IMR-90 (cell line): ENCODE results near the gene FAM219A. TPM values are rescaled to one million over a fixed set of nuclear protein-coding genes. Genes with fewer than 3 reads are reported as not detected.

Experiments used
- ATAC-seq: fragments of 200-7000 bp; cut with Tn5 transposase; 2 replicates; pipeline ENCODE4 v1.9.1; 2020; ENCODE audit warnings: low read depth, mild to moderate bottlenecking, moderate library complexity
- BruUV-seq: library from RNA; stranded (reverse); fragments of 400-500 nt; replicated peaks from 2 replicates; lab custom pipeline; 2021; lab: Mats Ljungman, UMichigan
- CTCF ChIA-PET: fragments of 300-600 bp; formaldehyde crosslinking; extraction: SDS; loops from one replicate; lab custom pipeline; 2021; ENCODE audit warnings: antibody characterized with exemption; lab: Yijun Ruan, JAX
- POLR2A ChIA-PET: fragments of 300-600 bp; sonication (Branson Sonifier 250); formaldehyde crosslinking; loops from one replicate; lab custom pipeline; 2022; ENCODE audit warnings: antibody characterized with exemption; ENCODE audit not compliant: unreplicated experiment; lab: Charles Lee
- DNase-seq: peaks from one replicate; pipeline ENCODE4 v3.0.0; 2013
- H2AFZ ChIP-seq: replicated peaks from 2 replicates; pipeline ENCODE3; 2013; ENCODE audit warnings: low read length, mild to moderate bottlenecking; ENCODE audit not compliant: poor library complexity
- H2AK5ac ChIP-seq: 2 replicates; pipeline ENCODE4 v1.6.1; 2013; ENCODE audit warnings: low read depth, low read length, inconsistent platforms
- H2AK9ac ChIP-seq: replicated peaks from 2 replicates; pipeline ENCODE3; 2013; ENCODE audit warnings: mild to moderate bottlenecking, low read depth, low read length, moderate library complexity; ENCODE audit not compliant: poor library complexity
- H2BK120ac ChIP-seq: 2 replicates; pipeline ENCODE4 v1.6.1; 2013; ENCODE audit warnings: low read depth, low read length, inconsistent platforms
- H2BK15ac ChIP-seq: 3 replicates; pipeline ENCODE4 v1.6.1; 2013; ENCODE audit warnings: low read depth, low read length, inconsistent platforms
- H2BK20ac ChIP-seq: 2 replicates; pipeline ENCODE4 v1.6.1; 2013; ENCODE audit warnings: low read depth, mild to moderate bottlenecking, inconsistent platforms, low read length, moderate library complexity
- H2BK5ac ChIP-seq: 2 replicates; pipeline ENCODE4 v1.6.1; 2013; ENCODE audit warnings: mild to moderate bottlenecking, low read depth, low read length, inconsistent platforms; ENCODE audit not compliant: poor library complexity, severe bottlenecking
- H3K14ac ChIP-seq: replicated peaks from 2 replicates; pipeline ENCODE4 v1.6.1; 2013; ENCODE audit warnings: low read depth, low read length, inconsistent platforms
- H3K18ac ChIP-seq: 2 replicates; pipeline ENCODE4 v1.6.1; 2013; ENCODE audit warnings: low read depth, low read length, control low read depth
- H3K23ac ChIP-seq: 2 replicates; pipeline ENCODE4 v1.6.1; 2013; ENCODE audit warnings: low read depth, low read length, inconsistent platforms
- H3K27ac ChIP-seq: 2 replicates; pipeline ENCODE4 v1.5.1; 2013; ENCODE audit warnings: mild to moderate bottlenecking, control low read depth, low read length; ENCODE audit not compliant: insufficient read depth
- H3K27me3 ChIP-seq: 2 replicates; pipeline ENCODE4 v1.6.1; 2013; ENCODE audit warnings: low read length; ENCODE audit not compliant: control insufficient read depth, insufficient read depth
- H3K36me3 ChIP-seq: 2 replicates; pipeline ENCODE4 v1.6.1; 2013; ENCODE audit warnings: low read length, mixed read lengths; ENCODE audit not compliant: control insufficient read depth, insufficient read depth
- H3K4ac ChIP-seq: 2 replicates; pipeline ENCODE4 v1.6.1; 2013; ENCODE audit warnings: low read depth, low read length, inconsistent platforms
- H3K4me1 ChIP-seq: 2 replicates; pipeline ENCODE4 v1.6.1; 2013; ENCODE audit warnings: low read length, mixed read lengths; ENCODE audit not compliant: control insufficient read depth, insufficient read depth
- H3K4me2 ChIP-seq: 2 replicates; pipeline ENCODE4 v1.6.1; 2013; ENCODE audit warnings: low read depth, mild to moderate bottlenecking, control low read depth, low read length, moderate library complexity
- H3K4me3 ChIP-seq: 2 replicates; pipeline ENCODE4 v1.5.1; 2013; ENCODE audit warnings: low read depth, mild to moderate bottlenecking, control low read depth, low read length, moderate library complexity; ENCODE audit not compliant: insufficient read depth
- H3K56ac ChIP-seq: 2 replicates; pipeline ENCODE4 v1.6.1; 2013; ENCODE audit warnings: low read length, inconsistent platforms; ENCODE audit not compliant: insufficient read depth; ENCODE audit errors: extremely low read depth
- H3K79me1 ChIP-seq, 2 experiments: 2 replicates each; pipeline ENCODE4 v1.6.1; 2013; ENCODE audit warnings: low read length in 2 of 2, inconsistent platforms in 1 of 2, low read depth in 1 of 2
- H3K9ac ChIP-seq: 2 replicates; pipeline ENCODE4 v1.6.1; 2013; ENCODE audit warnings: low read depth, low read length, control low read depth
- H3K9me1 ChIP-seq: 2 replicates; pipeline ENCODE4 v1.6.1; 2013; ENCODE audit warnings: low read length, inconsistent platforms; ENCODE audit not compliant: insufficient read depth
- H3K9me3 ChIP-seq: 2 replicates; pipeline ENCODE4 v1.6.1; 2013; ENCODE audit warnings: low read length; ENCODE audit not compliant: control insufficient read depth, insufficient read depth
- H4K20me1 ChIP-seq: 2 replicates; pipeline ENCODE4 v1.6.1; 2013; ENCODE audit warnings: low read length, inconsistent platforms; ENCODE audit not compliant: insufficient read depth
- H4K5ac ChIP-seq: 2 replicates; pipeline ENCODE4 v1.6.1; 2013; ENCODE audit warnings: mild to moderate bottlenecking, low read depth, low read length, control low read depth
- H4K8ac ChIP-seq, 2 experiments: 2 replicates each; pipeline ENCODE4 v1.6.1; 2013; ENCODE audit warnings: low read depth in 2 of 2, low read length in 2 of 2, control low read depth in 1 of 2, inconsistent platforms in 1 of 2
- H4K91ac ChIP-seq: 2 replicates; pipeline ENCODE4 v1.6.1; 2013; ENCODE audit warnings: low read depth, low read length, inconsistent platforms; ENCODE audit not compliant: insufficient read depth
- BHLHE40 ChIP-seq: fragments of 150-350 bp; IDR thresholded peaks from 2 replicates; pipeline ENCODE4 v1.6.1; 2016; ENCODE audit warnings: mild to moderate bottlenecking, low read depth, low read length
- CEBPB ChIP-seq: IDR thresholded peaks from 2 replicates; pipeline ENCODE4 v1.6.1; 2012; ENCODE audit warnings: low read depth, low read length, improper control_type of control experiment
- CHD1 ChIP-seq: IDR thresholded peaks from 2 replicates; pipeline ENCODE4 v1.6.1; 2012; ENCODE audit warnings: low read depth, low read length, improper control_type of control experiment
- FOS ChIP-seq: fragments of 150-350 bp; IDR thresholded peaks from 2 replicates; pipeline ENCODE4 v1.6.1; 2016; ENCODE audit warnings: low read depth, low read length
- MAFK ChIP-seq: IDR thresholded peaks from 2 replicates; pipeline ENCODE4 v1.6.1; 2012; ENCODE audit warnings: low read depth, low read length, improper control_type of control experiment
- MAZ ChIP-seq: IDR thresholded peaks from 2 replicates; pipeline ENCODE4 v1.6.1; 2012; ENCODE audit warnings: low read depth, mild to moderate bottlenecking, low read length, improper control_type of control experiment, moderate library complexity, borderline replicate concordance
- MXI1 ChIP-seq: IDR thresholded peaks from 2 replicates; pipeline ENCODE4 v1.6.1; 2012; ENCODE audit warnings: low read depth, mild to moderate bottlenecking, low read length, moderate library complexity, borderline replicate concordance
- NFE2L2 ChIP-seq: fragments of 150-350 bp; IDR thresholded peaks from 2 replicates; pipeline ENCODE4 v1.6.1; 2016; ENCODE audit warnings: low read depth, mild to moderate bottlenecking, low read length
- POLR2A ChIP-seq: IDR thresholded peaks from 2 replicates; pipeline ENCODE4 v1.6.1; 2012; ENCODE audit warnings: mild to moderate bottlenecking, low read depth, low read length
- RAD21 ChIP-seq: IDR thresholded peaks from 2 replicates; pipeline ENCODE4 v1.6.1; 2012; ENCODE audit warnings: low read length, improper control_type of control experiment
- RCOR1 ChIP-seq: IDR thresholded peaks from 2 replicates; pipeline ENCODE4 v1.6.1; 2012; ENCODE audit warnings: mild to moderate bottlenecking, low read length, improper control_type of control experiment; ENCODE audit not compliant: insufficient replicate concordance
- RFX5 ChIP-seq: IDR thresholded peaks from 2 replicates; pipeline ENCODE4 v1.8.0; 2012; ENCODE audit warnings: low read depth, mild to moderate bottlenecking, low read length, moderate library complexity
- SMC3 ChIP-seq: fragments of 150-350 bp; IDR thresholded peaks from 2 replicates; pipeline ENCODE4 v1.6.1; 2016; ENCODE audit warnings: low read depth, mild to moderate bottlenecking, antibody characterized with exemption, low read length, moderate library complexity
- WGBS, 2 experiments: methylation state at CpG; one replicate each; pipeline versions ENCODE4 v1.1.5 to v1.1.7; 2013; ENCODE audit warnings: missing lambda C conversion rate in 2 of 2; ENCODE audit not compliant: insufficient read length in 1 of 2; ENCODE audit errors: extremely low coverage in 2 of 2; 5-methylcytosine and 5-hydroxymethylcytosine counted together
- dilution Hi-C: fragments of 300-500 bp; cut with HindIII; formaldehyde crosslinking; loops from one replicate; pipeline ENCODE4 v1.14.3; 2018; ENCODE audit warnings: low sequenced_read_pairs; ENCODE audit not compliant: unreplicated experiment
- in situ Hi-C: fragments of 300-500 bp; cut with MboI; formaldehyde crosslinking; loops from 3 replicates; pipeline ENCODE4 v1.14.3; 2019; ENCODE audit warnings: low sequenced_read_pairs, inconsistent platforms, mixed read lengths
- intact Hi-C: fragments of 100-400 bp; cut with micrococcal nuclease; formaldehyde crosslinking; loops from 2 replicates; pipeline ENCODE4 v1.10.0; 2022
- polyA plus RNA-seq, 3 experiments: library from polyadenylated mRNA; depleted of rRNA; stranded (reverse); fragments of >200 nt; gene quantifications; 2 replicates each; pipeline ENCODE4 v1.2.3, GENCODE V29; 2012; ENCODE audit warnings: low replicate concordance in 1 of 3
- total RNA-seq: library from RNA; depleted of rRNA; stranded (reverse); fragments of >200 nt; gene quantifications from 2 replicates; pipeline ENCODE4 v1.2.3, GENCODE V29; 2012
- TF ChIP-seq, protein P1 (sequence below): fragments of 150-350 bp; IDR thresholded peaks from 2 replicates; pipeline ENCODE4 v1.6.1; 2017; ENCODE audit warnings: mild to moderate bottlenecking, antibody characterized with exemption, low read length, low read depth
- TF ChIP-seq, protein P2 (sequence below): fragments of 150-350 bp; IDR thresholded peaks from 2 replicates; pipeline ENCODE4 v1.6.1; 2016; ENCODE audit warnings: low read depth, mild to moderate bottlenecking, low read length, moderate library complexity, borderline replicate concordance
- TF ChIP-seq, protein P3 (sequence below): conservative IDR thresholded peaks from 2 replicates; pipeline ENCODE4 v1.5.1; 2012; ENCODE audit warnings: mild to moderate bottlenecking, low read depth, low read length, improper control_type of control experiment

The FAM219A gene
- total and polyA plus RNA-seq, 2 of the 4 experiments (the other 2 are of a cell fraction) = 4.8 to 20.8 TPM

DNA sequence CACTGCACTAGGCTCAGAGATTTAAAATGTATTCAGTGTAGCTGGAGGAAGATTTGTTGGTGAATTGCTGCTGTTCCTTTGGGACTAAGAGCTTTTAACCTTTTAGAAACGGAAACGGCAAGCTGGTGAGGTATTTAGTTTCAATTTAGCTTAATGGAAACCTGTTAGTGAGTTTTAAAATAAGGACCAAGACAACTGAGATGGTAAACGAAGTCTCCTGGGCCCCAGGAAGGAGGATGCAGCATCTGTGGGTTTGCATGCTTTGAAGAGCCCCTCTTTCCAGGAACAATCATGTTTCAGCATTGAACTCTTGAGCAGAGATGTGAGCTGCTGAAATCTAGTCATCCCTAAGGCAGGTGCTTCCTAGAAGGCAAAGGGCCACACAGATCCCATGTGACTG is 16.7 kb upstream of the FAM219A start:
- ChIA-PET POLR2A (no interaction called here), CTCF (no interaction called here)
- no peak overlapping the region for H2AK9ac ChIP-seq
- H2BK120ac ChIP-seq = no peak overlapping the region
- no peak overlapping the region for H2AK5ac ChIP-seq
- peaks cover 17% of the 10 kb centered on the region for H3K27me3 ChIP-seq
- H3K9ac ChIP-seq = no peak overlapping the region
- no peak overlapping the region for H3K4me3 ChIP-seq
- H3K4ac ChIP-seq = no peak overlapping the region
- dilution Hi-C loops = no loop called here
- H3K9me1 ChIP-seq = no peaks in the 10 kb centered on the region
- ATAC-seq (no peak), DNase-seq (no peak)
- no peak overlapping the region for H2BK5ac ChIP-seq
- no peak overlapping the region for H4K8ac ChIP-seq
- H3K18ac ChIP-seq = no peak overlapping the region
- no peaks in the 10 kb centered on the region for H3K36me3 ChIP-seq
- in situ Hi-C loops = no loop called here
- H4K20me1 ChIP-seq = no peaks in the 10 kb centered on the region
- H3K14ac ChIP-seq = no peak overlapping the region
- no peak overlapping the region for H2BK20ac ChIP-seq
- H3K4me2 ChIP-seq = no peak overlapping the region
- BruUV-seq = no TSS peak
- H2BK15ac ChIP-seq = no peak overlapping the region
- H3K23ac ChIP-seq = no peak overlapping the region
- no peak for TF ChIP-seq POLR2A
- TF ChIP-seq, protein P1, sequence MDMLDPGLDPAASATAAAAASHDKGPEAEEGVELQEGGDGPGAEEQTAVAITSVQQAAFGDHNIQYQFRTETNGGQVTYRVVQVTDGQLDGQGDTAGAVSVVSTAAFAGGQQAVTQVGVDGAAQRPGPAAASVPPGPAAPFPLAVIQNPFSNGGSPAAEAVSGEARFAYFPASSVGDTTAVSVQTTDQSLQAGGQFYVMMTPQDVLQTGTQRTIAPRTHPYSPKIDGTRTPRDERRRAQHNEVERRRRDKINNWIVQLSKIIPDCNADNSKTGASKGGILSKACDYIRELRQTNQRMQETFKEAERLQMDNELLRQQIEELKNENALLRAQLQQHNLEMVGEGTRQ = no peak
- TF ChIP-seq NFE2L2 = no peak
- TF ChIP-seq, protein P2, sequence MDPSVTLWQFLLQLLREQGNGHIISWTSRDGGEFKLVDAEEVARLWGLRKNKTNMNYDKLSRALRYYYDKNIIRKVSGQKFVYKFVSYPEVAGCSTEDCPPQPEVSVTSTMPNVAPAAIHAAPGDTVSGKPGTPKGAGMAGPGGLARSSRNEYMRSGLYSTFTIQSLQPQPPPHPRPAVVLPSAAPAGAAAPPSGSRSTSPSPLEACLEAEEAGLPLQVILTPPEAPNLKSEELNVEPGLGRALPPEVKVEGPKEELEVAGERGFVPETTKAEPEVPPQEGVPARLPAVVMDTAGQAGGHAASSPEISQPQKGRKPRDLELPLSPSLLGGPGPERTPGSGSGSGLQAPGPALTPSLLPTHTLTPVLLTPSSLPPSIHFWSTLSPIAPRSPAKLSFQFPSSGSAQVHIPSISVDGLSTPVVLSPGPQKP = no peak
- no peak for TF ChIP-seq MAZ
- TF ChIP-seq SMC3 = no peak
- TF ChIP-seq MAFK = no peak
- no peak for TF ChIP-seq RCOR1
- no peak for TF ChIP-seq RFX5
- TF ChIP-seq CHD1 = no peak
- no peak for TF ChIP-seq BHLHE40
- TF ChIP-seq FOS = no peak
- TF ChIP-seq RAD21 = no peak
- TF ChIP-seq MXI1 = no peak
- TF ChIP-seq, protein P3, sequence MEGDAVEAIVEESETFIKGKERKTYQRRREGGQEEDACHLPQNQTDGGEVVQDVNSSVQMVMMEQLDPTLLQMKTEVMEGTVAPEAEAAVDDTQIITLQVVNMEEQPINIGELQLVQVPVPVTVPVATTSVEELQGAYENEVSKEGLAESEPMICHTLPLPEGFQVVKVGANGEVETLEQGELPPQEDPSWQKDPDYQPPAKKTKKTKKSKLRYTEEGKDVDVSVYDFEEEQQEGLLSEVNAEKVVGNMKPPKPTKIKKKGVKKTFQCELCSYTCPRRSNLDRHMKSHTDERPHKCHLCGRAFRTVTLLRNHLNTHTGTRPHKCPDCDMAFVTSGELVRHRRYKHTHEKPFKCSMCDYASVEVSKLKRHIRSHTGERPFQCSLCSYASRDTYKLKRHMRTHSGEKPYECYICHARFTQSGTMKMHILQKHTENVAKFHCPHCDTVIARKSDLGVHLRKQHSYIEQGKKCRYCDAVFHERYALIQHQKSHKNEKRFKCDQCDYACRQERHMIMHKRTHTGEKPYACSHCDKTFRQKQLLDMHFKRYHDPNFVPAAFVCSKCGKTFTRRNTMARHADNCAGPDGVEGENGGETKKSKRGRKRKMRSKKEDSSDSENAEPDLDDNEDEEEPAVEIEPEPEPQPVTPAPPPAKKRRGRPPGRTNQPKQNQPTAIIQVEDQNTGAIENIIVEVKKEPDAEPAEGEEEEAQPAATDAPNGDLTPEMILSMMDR = no peak
- no peak for TF ChIP-seq CEBPB
- H3K56ac ChIP-seq = no peak overlapping the region
- no peaks in the 10 kb centered on the region for H3K9me3 ChIP-seq
- WGBS, 2 experiments = 0% methylated on average over 1 of the region's 3 CpGs; no CpG with 5 or more reads in 1 of the 2 experiments
- H4K5ac ChIP-seq = no peak overlapping the region
- no peak overlapping the region for H2AFZ ChIP-seq
- H3K27ac ChIP-seq = no peak overlapping the region
- intact Hi-C loops = no loop called here
- H4K91ac ChIP-seq = no peak overlapping the region
- H3K79me1 ChIP-seq = no peaks in the 10 kb centered on the region
- H3K4me1 ChIP-seq = no peaks in the 10 kb centered on the region
